Neural cell (in vitro differentiated cells): ENCODE measurements around the gene SPTB. TPM values are rescaled to one million over a fixed set of nuclear protein-coding genes. Genes with fewer than 3 reads are reported as not detected.

Experiments used
- H2AFZ ChIP-seq: fragments of 200-600, 300-800 bp; sonication (generic), shearing (Covaris generic); 2 replicates; pipeline ENCODE4 v1.6.0; 2014; ENCODE audit warnings: low read depth, mild to moderate bottlenecking, antibody characterized with exemption, low read length, moderate library complexity
- H3F3A ChIP-seq: fragments of 200-600 bp; shearing (Covaris generic); 2 replicates; pipeline ENCODE4 v1.6.1; 2016; ENCODE audit warnings: mild to moderate bottlenecking, moderate library complexity, mixed read lengths, antibody characterized with exemption, low read length; ENCODE audit not compliant: insufficient read depth, poor library complexity, severe bottlenecking
- H3K27ac ChIP-seq: fragments of 200-600, 300-800 bp; sonication (generic), shearing (Covaris generic); 2 replicates; pipeline ENCODE4 v1.5.1; 2014; ENCODE audit warnings: mild to moderate bottlenecking, low read length, moderate library complexity
- H3K27me3 ChIP-seq: fragments of 300-800, 200-600 bp; sonication (generic), shearing (Covaris generic); 2 replicates; pipeline ENCODE4 v1.6.0; 2014; ENCODE audit warnings: mild to moderate bottlenecking, low read depth, low read length, moderate library complexity; ENCODE audit not compliant: insufficient read depth
- H3K36me3 ChIP-seq: fragments of 300-800, 200-600 bp; sonication (generic), shearing (Covaris generic); 2 replicates; pipeline ENCODE4 v1.5.1; 2014; ENCODE audit warnings: mild to moderate bottlenecking, antibody characterized with exemption, low read length, moderate library complexity; ENCODE audit not compliant: insufficient read depth
- H3K4me2 ChIP-seq: fragments of 300-800, 200-600 bp; sonication (generic), shearing (Covaris generic); 2 replicates; pipeline ENCODE4 v1.6.0; 2014; ENCODE audit warnings: mild to moderate bottlenecking, low read length
- H3K4me3 ChIP-seq: fragments of 300-800, 200-600 bp; sonication (generic), shearing (Covaris generic); 2 replicates; pipeline ENCODE4 v1.5.1; 2014; ENCODE audit warnings: mild to moderate bottlenecking, low read length, moderate library complexity
- H3K79me2 ChIP-seq: fragments of 200-600 bp; shearing (Covaris generic); replicated peaks from 2 replicates; pipeline ENCODE4 v1.6.0; 2014; ENCODE audit warnings: mild to moderate bottlenecking, low read length, moderate library complexity; ENCODE audit not compliant: insufficient read depth
- H3K9ac ChIP-seq: fragments of 300-800, 200-600 bp; sonication (generic), shearing (Covaris generic); 2 replicates; pipeline ENCODE4 v1.6.1; 2016; ENCODE audit warnings: mild to moderate bottlenecking, low read length, mixed read lengths
- H3K9me2 ChIP-seq: fragments of 200-600 bp; shearing (Covaris generic); 2 replicates; pipeline ENCODE4 v1.6.1; 2016; ENCODE audit warnings: mild to moderate bottlenecking, low read length, mixed read lengths; ENCODE audit not compliant: insufficient read depth
- H3K9me3 ChIP-seq: fragments of 200-600, 300-800 bp; sonication (generic), shearing (Covaris generic); 2 replicates; pipeline ENCODE4 v1.6.1; 2016; ENCODE audit warnings: mild to moderate bottlenecking, mixed run types, low read length, moderate library complexity, mixed read lengths
- H4K20me1 ChIP-seq: fragments of 200-600 bp; shearing (Covaris generic); 2 replicates; pipeline ENCODE4 v1.6.1; 2016; ENCODE audit warnings: mild to moderate bottlenecking, mixed run types; ENCODE audit not compliant: insufficient read depth
- CTCF ChIP-seq: fragments of 450-650 bp; IDR thresholded peaks from 2 replicates; pipeline ENCODE4 v1.5.1; 2014; ENCODE audit warnings: antibody characterized with exemption, mild to moderate bottlenecking, moderate library complexity; ENCODE audit not compliant: poor library complexity, severe bottlenecking
- EP300 ChIP-seq: fragments of 450-650 bp; conservative IDR thresholded peaks from 2 replicates; pipeline ENCODE4 v1.6.1; 2014; ENCODE audit warnings: antibody characterized with exemption, mild to moderate bottlenecking, moderate library complexity; ENCODE audit not compliant: poor library complexity, severe bottlenecking
- EZH2 ChIP-seq: fragments of 200-600, 300-800 bp; shearing (Covaris generic), sonication (generic); IDR thresholded peaks from 2 replicates; pipeline ENCODE4 v1.6.1; 2014; ENCODE audit warnings: antibody characterized with exemption, low read length, borderline replicate concordance, mild to moderate bottlenecking; ENCODE audit not compliant: insufficient read depth, poor library complexity, severe bottlenecking
- MXI1 ChIP-seq: fragments of 450-650 bp; conservative IDR thresholded peaks from 2 replicates; pipeline ENCODE4 v1.6.1; 2014; ENCODE audit warnings: antibody characterized with exemption, mild to moderate bottlenecking; ENCODE audit not compliant: poor library complexity, severe bottlenecking
- POLR2AphosphoS5 ChIP-seq: IDR thresholded peaks from 2 replicates; pipeline ENCODE4 v1.6.1; 2012
- RAD21 ChIP-seq: fragments of 450-650 bp; conservative IDR thresholded peaks from 2 replicates; pipeline ENCODE4 v1.6.1; 2014; ENCODE audit warnings: antibody characterized with exemption, mild to moderate bottlenecking, moderate library complexity
- REST ChIP-seq: IDR thresholded peaks from 2 replicates; pipeline ENCODE4 v1.6.1; 2012; ENCODE audit warnings: borderline replicate concordance
- SMC3 ChIP-seq: fragments of 450-650 bp; conservative IDR thresholded peaks from 2 replicates; pipeline ENCODE4 v1.6.1; 2014; ENCODE audit warnings: antibody characterized with exemption, mild to moderate bottlenecking, moderate library complexity; ENCODE audit not compliant: poor library complexity
- TAF1 ChIP-seq: IDR thresholded peaks from 2 replicates; pipeline ENCODE4 v1.6.1; 2012; ENCODE audit warnings: low read depth
- polyA plus RNA-seq: library from polyadenylated mRNA; depleted of rRNA; stranded (reverse); fragments of >200 nt; gene quantifications from 2 replicates; pipeline ENCODE4 v1.2.3, GENCODE V29; 2014

Gene SPTB
- polyA plus RNA-seq, 1 donor from 2014 or later = 1.9 TPM

- TF ChIP-seq MXI1 = no peak
- no peak for TF ChIP-seq CTCF
- TF ChIP-seq POLR2AphosphoS5 = no peak
- no peak for TF ChIP-seq EZH2
- no peak for TF ChIP-seq SMC3
- TF ChIP-seq REST = no peak
- H3K4me3 ChIP-seq = no peak overlapping the region
- H3K9ac ChIP-seq = no peak overlapping the region
- H3K4me2 ChIP-seq = no peak overlapping the region
- H4K20me1 ChIP-seq = no peaks in the 10 kb centered on the region
- no peaks in the 10 kb centered on the region for H3K27me3 ChIP-seq
- H2AFZ ChIP-seq = no peak overlapping the region
- H3K27ac ChIP-seq = no peak overlapping the region
- no peaks in the 10 kb centered on the region for H3K9me3 ChIP-seq
- no peaks in the 10 kb centered on the region for H3F3A ChIP-seq
- H3K36me3 ChIP-seq = no peaks in the 10 kb centered on the region
- no peaks in the 10 kb centered on the region for H3K79me2 ChIP-seq
- no peaks in the 10 kb centered on the region for H3K9me2 ChIP-seq
These were observed 122.1 kb downstream of the SPTB start for GRCh38 chr14:64757601-64758000.

GRCh38 chr14:64756712-64757111 lies 123.0 kb downstream of the SPTB start:
- no peaks in the 10 kb centered on the region for H3K9me2 ChIP-seq
- H3K27ac ChIP-seq = no peak overlapping the region
- H3K36me3 ChIP-seq = no peaks in the 10 kb centered on the region
- no peaks in the 10 kb centered on the region for H3K9me3 ChIP-seq
- H3K9ac ChIP-seq = no peak overlapping the region
- TF ChIP-seq CTCF (no peak), MXI1 (no peak), REST (no peak), SMC3 (no peak), RAD21 (no peak), POLR2AphosphoS5 (no peak), EZH2 (no peak), TAF1 (no peak), EP300 (no peak)
- H3K79me2 ChIP-seq = no peaks in the 10 kb centered on the region
- H2AFZ ChIP-seq = no peak overlapping the region
- no peak overlapping the region for H3K4me2 ChIP-seq
- no peaks in the 10 kb centered on the region for H4K20me1 ChIP-seq
- H3F3A ChIP-seq = no peaks in the 10 kb centered on the region
- H3K27me3 ChIP-seq = no peaks in the 10 kb centered on the region
- no peak overlapping the region for H3K4me3 ChIP-seq
